Peyer's patch (tissue), 4 donors: ENCODE results near the gene CPVL.

Source experiments
- CTCF ChIP-seq, 6 experiments: fragments of 450-650 bp in 4 of 6; fragments of 200-600 bp in 2 of 6; sonication (generic) in 1 of 6; IDR thresholded peaks; one replicate each; pipeline ENCODE4 v1.5.1; 2017 to 2019; ENCODE audit warnings: antibody characterized with exemption in 6 of 6, mild to moderate bottlenecking in 3 of 6, moderate library complexity in 1 of 6
- POLR2A ChIP-seq, 2 donors: fragments of 450-650 bp; IDR thresholded peaks; one replicate each; pipeline ENCODE4 v1.5.1; 2017; ENCODE audit warnings: antibody characterized with exemption in 2 of 2, mild to moderate bottlenecking in 2 of 2, moderate library complexity in 2 of 2

- no peak for TF ChIP-seq CTCF (IDR thresholded peaks at IDR 0.05)
- TF ChIP-seq POLR2A (IDR thresholded peaks at IDR 0.05), result no peak
These were observed 1.5 kb upstream of the CPVL start for GRCh38 chr7:29147821-29148220.
